ENCODE measurements around the gene SARDH.

The SARDH gene

DNA sequence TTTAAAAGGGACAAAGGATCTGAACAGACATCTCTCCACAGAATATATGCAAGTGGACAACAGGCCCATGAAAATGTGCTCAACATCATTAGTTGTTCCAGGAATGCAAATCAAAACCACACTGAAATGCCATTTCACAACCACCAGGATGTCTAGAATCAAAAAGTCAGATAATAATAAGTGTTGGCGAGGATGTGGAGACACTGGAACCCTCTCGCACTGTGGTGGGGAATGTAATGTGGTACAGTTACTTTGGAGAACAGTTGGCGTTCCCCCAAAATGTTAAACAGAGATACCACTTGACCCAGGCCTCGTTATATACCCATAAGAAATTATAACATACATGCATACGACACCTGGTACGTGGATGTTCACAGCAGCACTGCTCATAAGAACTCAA is 38.6 kb downstream of the SARDH start:
- DNase-seq (ENCODE audit: low spot score): no peak
- TF ChIP-seq, protein P1, sequence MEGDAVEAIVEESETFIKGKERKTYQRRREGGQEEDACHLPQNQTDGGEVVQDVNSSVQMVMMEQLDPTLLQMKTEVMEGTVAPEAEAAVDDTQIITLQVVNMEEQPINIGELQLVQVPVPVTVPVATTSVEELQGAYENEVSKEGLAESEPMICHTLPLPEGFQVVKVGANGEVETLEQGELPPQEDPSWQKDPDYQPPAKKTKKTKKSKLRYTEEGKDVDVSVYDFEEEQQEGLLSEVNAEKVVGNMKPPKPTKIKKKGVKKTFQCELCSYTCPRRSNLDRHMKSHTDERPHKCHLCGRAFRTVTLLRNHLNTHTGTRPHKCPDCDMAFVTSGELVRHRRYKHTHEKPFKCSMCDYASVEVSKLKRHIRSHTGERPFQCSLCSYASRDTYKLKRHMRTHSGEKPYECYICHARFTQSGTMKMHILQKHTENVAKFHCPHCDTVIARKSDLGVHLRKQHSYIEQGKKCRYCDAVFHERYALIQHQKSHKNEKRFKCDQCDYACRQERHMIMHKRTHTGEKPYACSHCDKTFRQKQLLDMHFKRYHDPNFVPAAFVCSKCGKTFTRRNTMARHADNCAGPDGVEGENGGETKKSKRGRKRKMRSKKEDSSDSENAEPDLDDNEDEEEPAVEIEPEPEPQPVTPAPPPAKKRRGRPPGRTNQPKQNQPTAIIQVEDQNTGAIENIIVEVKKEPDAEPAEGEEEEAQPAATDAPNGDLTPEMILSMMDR (IDR thresholded peaks at IDR 0.05; ENCODE audit: borderline replicate concordance, control extremely low read depth, extremely low read depth, insufficient read depth, missing control alignments): no peak
- in situ Hi-C loops (cut with MboI; ENCODE audit: low sequenced_read_pairs, unreplicated experiment): no loop called here

DNA sequence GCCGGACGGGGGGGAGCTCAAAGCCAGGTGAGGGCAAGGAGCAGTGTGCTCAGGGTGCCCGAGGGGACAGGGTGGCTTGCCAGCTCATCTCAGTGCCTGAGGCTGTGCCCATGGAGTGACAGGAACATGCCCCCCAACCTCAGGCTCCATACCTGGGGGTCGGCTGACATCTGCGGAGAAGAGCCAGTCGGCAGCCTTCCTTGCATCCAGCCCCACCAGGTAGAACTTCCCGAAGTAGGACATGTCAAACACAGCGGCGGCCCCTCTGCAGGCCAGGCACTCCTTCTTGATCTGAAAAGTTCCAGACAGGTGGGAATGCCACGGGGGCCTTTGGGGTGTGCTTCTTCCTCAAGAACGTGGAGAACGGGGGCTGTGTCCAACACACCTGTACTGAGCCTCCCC is 42.1 kb downstream of the SARDH start:
- no peak for DNase-seq (ENCODE audit: low spot score)
- in situ Hi-C loops (cut with MboI; ENCODE audit: low sequenced_read_pairs, unreplicated experiment): no loop called here
- TF ChIP-seq, protein P1 (IDR thresholded peaks at IDR 0.05; ENCODE audit: borderline replicate concordance, control extremely low read depth, extremely low read depth, insufficient read depth, missing control alignments): no peak

DNA sequence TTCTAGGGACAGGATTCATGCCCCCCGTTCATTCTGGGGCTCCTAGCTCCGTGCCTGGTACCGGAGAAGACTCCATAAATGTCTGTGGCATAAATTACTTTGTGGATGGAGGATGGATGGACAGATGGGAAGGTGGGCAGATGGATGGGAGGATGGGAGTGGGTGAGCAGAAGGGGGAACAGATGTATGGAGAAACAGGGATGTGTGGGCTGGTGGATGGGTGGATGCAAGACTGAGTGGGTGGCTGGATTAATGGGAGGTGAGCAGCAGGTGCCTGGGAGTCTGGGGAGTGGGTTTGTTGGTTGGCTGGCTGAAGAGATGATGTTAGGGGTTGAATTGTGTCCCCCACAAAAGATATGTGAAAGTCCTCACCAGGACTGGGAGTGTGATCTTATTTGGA is 43.5 kb downstream of the SARDH start:
- DNase-seq (ENCODE audit: low spot score): no peak
- in situ Hi-C loops (cut with MboI; ENCODE audit: low sequenced_read_pairs, unreplicated experiment): no loop called here
- TF ChIP-seq, protein P1 (IDR thresholded peaks at IDR 0.05; ENCODE audit: borderline replicate concordance, control extremely low read depth, extremely low read depth, insufficient read depth, missing control alignments): no peak

DNA sequence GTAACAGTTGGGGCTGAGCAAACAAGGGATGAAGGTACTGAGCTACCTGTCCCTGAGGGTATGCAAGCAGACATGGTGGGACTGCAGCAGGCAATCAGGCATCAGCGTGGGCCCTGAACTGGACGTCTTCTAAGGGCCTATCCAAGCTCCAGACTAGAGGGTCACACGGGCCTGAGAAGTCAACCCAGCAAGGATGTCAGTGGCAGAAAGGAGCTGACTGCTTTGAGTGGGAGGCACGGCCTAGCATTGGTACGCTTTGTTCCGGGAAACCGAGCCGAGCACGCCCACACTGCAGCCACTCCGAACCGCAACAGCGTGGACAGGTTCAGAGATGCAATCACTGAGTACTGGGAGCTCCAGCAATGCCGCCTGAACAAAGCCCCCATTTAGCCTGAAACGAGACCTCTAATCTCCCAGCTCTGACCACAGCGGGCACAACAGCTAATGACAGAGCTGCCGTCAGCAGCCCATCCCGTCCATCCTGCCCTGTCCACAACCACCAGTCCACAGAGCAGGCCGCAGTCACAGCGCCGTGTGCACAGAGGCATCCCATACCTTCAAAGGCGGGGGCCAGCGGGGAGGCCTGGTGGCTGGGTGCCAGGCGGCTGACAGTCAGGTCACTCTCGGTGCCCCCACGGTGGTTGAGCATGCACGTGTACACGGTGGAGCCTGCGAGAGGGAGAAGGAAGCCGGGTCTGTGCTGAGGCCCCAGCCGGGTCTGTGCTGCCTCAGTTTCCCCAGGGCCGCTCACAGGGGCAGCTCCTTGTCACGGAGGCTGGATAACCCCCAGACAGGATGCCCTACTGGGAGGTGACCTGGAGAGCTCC is 44.2 kb downstream of the SARDH start:
- no peak for DNase-seq (ENCODE audit: low spot score)
- in situ Hi-C loops (cut with MboI; ENCODE audit: low sequenced_read_pairs, unreplicated experiment): no loop called here
- TF ChIP-seq, protein P1 (IDR thresholded peaks at IDR 0.05; ENCODE audit: borderline replicate concordance, control extremely low read depth, extremely low read depth, insufficient read depth, missing control alignments): no peak

DNA sequence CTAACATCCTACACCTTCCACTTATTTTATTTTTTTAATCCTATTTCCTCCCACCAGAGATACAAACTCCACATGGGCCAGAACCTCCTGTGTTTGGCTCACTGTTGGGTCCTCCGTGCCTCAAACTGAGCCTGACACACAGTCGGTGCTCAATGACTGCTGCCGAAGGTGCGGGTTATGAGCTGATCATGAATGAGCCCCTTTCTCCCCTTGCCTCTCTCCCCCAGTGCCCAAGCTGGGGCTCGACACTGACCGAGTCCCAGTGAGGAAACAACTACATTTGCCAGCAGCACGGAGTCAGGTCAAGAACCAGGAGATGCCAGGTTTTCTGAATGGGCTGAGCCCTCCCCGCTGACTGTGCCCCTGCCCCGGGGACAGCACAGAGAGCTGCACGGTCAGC is 45.0 kb downstream of the SARDH start:
- in situ Hi-C loops (cut with MboI; ENCODE audit: low sequenced_read_pairs, unreplicated experiment): no loop called here
- TF ChIP-seq, protein P1 (IDR thresholded peaks at IDR 0.05; ENCODE audit: borderline replicate concordance, control extremely low read depth, extremely low read depth, insufficient read depth, missing control alignments): no peak

DNA sequence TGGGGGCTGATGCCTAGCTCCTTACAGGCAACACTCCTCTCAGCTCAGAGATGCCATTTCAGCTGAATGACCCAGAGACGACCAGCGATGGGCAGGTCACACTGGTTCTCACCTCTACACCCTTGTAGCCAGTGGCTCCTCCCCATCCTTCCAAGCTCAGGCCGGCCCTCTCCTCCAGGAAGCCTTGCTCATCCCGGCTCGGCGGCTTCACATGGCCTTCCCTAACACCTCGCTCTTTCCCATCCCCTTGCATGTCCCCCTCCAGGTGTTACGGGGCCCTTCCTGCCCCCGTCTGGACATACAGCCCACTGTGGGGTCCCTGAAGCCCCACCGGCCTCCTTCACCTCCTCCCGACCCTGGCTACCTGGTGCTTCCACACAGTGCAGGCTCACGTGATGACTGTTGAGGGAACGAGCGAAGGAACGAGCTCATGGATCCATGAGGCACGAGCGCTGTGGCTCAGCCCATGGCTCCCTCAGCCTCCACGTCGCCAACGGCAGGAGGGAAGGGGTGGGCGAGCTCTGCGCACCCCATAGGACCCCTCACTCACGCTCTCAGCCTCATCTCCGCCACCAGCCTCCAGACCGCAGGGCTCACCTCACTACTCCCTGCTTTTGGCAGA is 45.7 kb downstream of the SARDH start:
- TF ChIP-seq, protein P1 (IDR thresholded peaks at IDR 0.05; ENCODE audit: borderline replicate concordance, control extremely low read depth, extremely low read depth, insufficient read depth, missing control alignments): no peak
- in situ Hi-C loops (cut with MboI; ENCODE audit: low sequenced_read_pairs, unreplicated experiment): no loop called here
- DNase-seq (ENCODE audit: low spot score): no peak

More for the DNA sequence above, 45.0 kb downstream of the SARDH start:
- DNase-seq (ENCODE audit: low spot score): no peak

Measured in GM13976 (cell line).